G401 (cell line): ENCODE measurements around the gene ZNF17. TPM values are rescaled to one million over a fixed set of nuclear protein-coding genes. Genes with fewer than 3 reads are reported as not detected.

ENCODE experiments used
- DNase-seq: peaks from one replicate; pipeline ENCODE4 v3.0.0-alpha.2; 2015; ENCODE audit warnings: low spot score
- in situ Hi-C: cut with HindIII; loops from 2 replicates; pipeline ENCODE4 v1.10.0; 2016; ENCODE audit warnings: low sequenced_read_pairs, mixed read lengths
- total RNA-seq: library from RNA; depleted of rRNA; stranded (reverse); fragments of >200 nt; shearing (Covaris generic); gene quantifications from 2 replicates; pipeline ENCODE4 v1.2.3, GENCODE V29; 2014; rRNA removed

ZNF17 gene
- total RNA-seq, 1 experiment from 2014 or later: 7.1 TPM

- DNase-seq: peak; percentile 40
- in situ Hi-C loops: no loop called here
Observed at GRCh38 chr19:57406516-57407123, 4.3 kb upstream of the ZNF17 start.

- in situ Hi-C loops: no loop called here
Observed at GRCh38 chr19:57419439-57419838, 8.5 kb downstream of the ZNF17 start.

GRCh38 chr19:57421037-57421436 lies 10.1 kb downstream of the ZNF17 start:
- no peak for DNase-seq
- in situ Hi-C loops: no loop called here

More at GRCh38 chr19:57419439-57419838, 8.5 kb downstream of the ZNF17 start:
- no peak for DNase-seq

- no peak for DNase-seq
- in situ Hi-C loops: no loop called here
Observed at GRCh38 chr19:57434386-57435061, 23.6 kb downstream of the ZNF17 start.

- DNase-seq: peak; percentile 99
- in situ Hi-C loops: no loop called here
Observed at GRCh38 chr19:57435062-57435978, 24.4 kb downstream of the ZNF17 start, which contains the start of gene ZNF749. Gene ZNF749, plus strand, starts transcription at chr19:57435325. Its CDS starts 254 bp downstream, at chr19:57435579.

GRCh38 chr19:57436417-57436816 lies 25.5 kb downstream of the ZNF17 start:
- no peak for DNase-seq
- in situ Hi-C loops: no loop called here

GRCh38 chr19:57437931-57438330 lies 27.0 kb downstream of the ZNF17 start:
- in situ Hi-C loops: no loop called here
- DNase-seq: no peak

- DNase-seq: no peak
- in situ Hi-C loops: no loop called here
Observed at GRCh38 chr19:57438925-57439324, 28.0 kb downstream of the ZNF17 start.

- in situ Hi-C loops: no loop called here
- no peak for DNase-seq
Observed at GRCh38 chr19:57441979-57442752, 31.2 kb downstream of the ZNF17 start.

- in situ Hi-C loops: no loop called here
- no peak for DNase-seq
Observed at GRCh38 chr19:57443121-57443696, 32.2 kb downstream of the ZNF17 start.

GRCh38 chr19:57452307-57452706 lies 41.3 kb downstream of the ZNF17 start:
- no peak for DNase-seq
- in situ Hi-C loops: no loop called here

GRCh38 chr19:57465680-57466381 lies 54.9 kb downstream of the ZNF17 start:
- DNase-seq: peak; percentile 10
- in situ Hi-C loops: no loop called here

GRCh38 chr19:57466489-57466888 lies 55.5 kb downstream of the ZNF17 start:
- no peak for DNase-seq
- in situ Hi-C loops: no loop called here

Other genes with a start within 250 kb of the ZNF17 start
- 2.6 TPM in 1 of 2 replicates, not detected in the other for gene DUXA, start 243.7 kb upstream of the ZNF17 start, total RNA-seq
- gene ZNF264, start 219.7 kb upstream of the ZNF17 start, total RNA-seq: 12.3 and 23.2 TPM in 2 replicates
- gene AURKC, start 180.1 kb upstream of the ZNF17 start, total RNA-seq: not detected in 2 replicates
- 8.8 and 9.2 TPM in 2 replicates for gene ZNF805, start 170.5 kb upstream of the ZNF17 start, total RNA-seq
- 19.5 and 29.1 TPM in 2 replicates for gene ZNF460, start 130.7 kb upstream of the ZNF17 start, total RNA-seq
- gene ZNF543, start 90.7 kb upstream of the ZNF17 start, total RNA-seq: 6.4 and 9.6 TPM in 2 replicates
- gene ZNF304, start 59.9 kb upstream of the ZNF17 start, total RNA-seq: 9.2 and 9.5 TPM in 2 replicates
- gene TRAPPC2B, start 47.6 kb upstream of the ZNF17 start, total RNA-seq: 18.6 and 19.0 TPM in 2 replicates
- 0.68 and 1.7 TPM in 2 replicates for gene ZNF547, start 47.6 kb upstream of the ZNF17 start, total RNA-seq
- gene ZNF548, start 21.3 kb upstream of the ZNF17 start, total RNA-seq: 4.1 and 6.0 TPM in 2 replicates
- 6.6 and 16.3 TPM in 2 replicates for gene ZNF749, start 24.2 kb downstream of the ZNF17 start, total RNA-seq
- not detected in 2 replicates for gene VN1R1, start 46.0 kb downstream of the ZNF17 start, total RNA-seq
- gene ZNF772, start 66.4 kb downstream of the ZNF17 start, total RNA-seq: 3.3 and 9.1 TPM in 2 replicates
- 4.9 and 9.2 TPM in 2 replicates for gene ZNF419, start 76.6 kb downstream of the ZNF17 start, total RNA-seq
- 3.8 and 11.8 TPM in 2 replicates for gene ZNF773, start 88.8 kb downstream of the ZNF17 start, total RNA-seq
- gene ZNF549, start 116.2 kb downstream of the ZNF17 start, total RNA-seq: 2.6 and 3.9 TPM in 2 replicates
- gene ZNF550, start 148.7 kb downstream of the ZNF17 start, total RNA-seq: 5.9 and 6.3 TPM in 2 replicates
- gene ZNF416, start 167.8 kb downstream of the ZNF17 start, total RNA-seq: 9.0 and 9.4 TPM in 2 replicates
- not detected in 2 replicates for gene ZIK1, start 173.0 kb downstream of the ZNF17 start, total RNA-seq
- 6.5 and 8.3 TPM in 2 replicates for gene ZNF530, start 188.7 kb downstream of the ZNF17 start, total RNA-seq
- 6.2 and 19.6 TPM in 2 replicates for gene ZNF134, start 203.1 kb downstream of the ZNF17 start, total RNA-seq
- 10.8 and 16.9 TPM in 2 replicates for gene ZNF211, start 222.0 kb downstream of the ZNF17 start, total RNA-seq